Thyroid gland (tissue), 4 donors: Measurements from ENCODE around the gene DNAH11.

Experiments
- POLR2A ChIP-seq, 2 donors: fragments of 450-650 bp; IDR thresholded peaks; one replicate each; pipeline ENCODE4 v1.6.1; 2017; ENCODE audit warnings: antibody characterized with exemption in 2 of 2, mild to moderate bottlenecking in 2 of 2, moderate library complexity in 1 of 2
- TF ChIP-seq, protein P1 (sequence below), 6 experiments: fragments of 200-600 bp in 3 of 6; fragments of 450-650 bp in 3 of 6; sonication (generic) in 3 of 6; IDR thresholded peaks; one replicate each; pipeline ENCODE4 v1.5.1; 2016 to 2019; ENCODE audit warnings: antibody characterized with exemption in 6 of 6, mild to moderate bottlenecking in 2 of 6, inconsistent platforms in 1 of 6, moderate library complexity in 1 of 6

DNA sequence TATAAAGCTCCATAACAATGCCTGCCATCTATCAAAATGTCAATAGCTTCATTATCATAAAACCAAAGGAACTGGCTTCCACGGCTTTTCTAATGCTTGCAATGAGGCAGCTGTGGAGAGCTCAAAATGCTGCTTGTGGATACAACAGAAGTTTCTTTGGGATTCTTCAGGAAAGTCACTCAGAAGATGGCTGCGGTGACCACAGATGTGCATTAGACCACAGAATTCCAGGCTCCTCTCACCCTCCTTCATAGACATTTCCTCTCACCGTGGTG, 325.7 kb downstream of the DNAH11 start:
- TF ChIP-seq POLR2A (IDR thresholded peaks at IDR 0.05) = no peak
- TF ChIP-seq, protein P1, sequence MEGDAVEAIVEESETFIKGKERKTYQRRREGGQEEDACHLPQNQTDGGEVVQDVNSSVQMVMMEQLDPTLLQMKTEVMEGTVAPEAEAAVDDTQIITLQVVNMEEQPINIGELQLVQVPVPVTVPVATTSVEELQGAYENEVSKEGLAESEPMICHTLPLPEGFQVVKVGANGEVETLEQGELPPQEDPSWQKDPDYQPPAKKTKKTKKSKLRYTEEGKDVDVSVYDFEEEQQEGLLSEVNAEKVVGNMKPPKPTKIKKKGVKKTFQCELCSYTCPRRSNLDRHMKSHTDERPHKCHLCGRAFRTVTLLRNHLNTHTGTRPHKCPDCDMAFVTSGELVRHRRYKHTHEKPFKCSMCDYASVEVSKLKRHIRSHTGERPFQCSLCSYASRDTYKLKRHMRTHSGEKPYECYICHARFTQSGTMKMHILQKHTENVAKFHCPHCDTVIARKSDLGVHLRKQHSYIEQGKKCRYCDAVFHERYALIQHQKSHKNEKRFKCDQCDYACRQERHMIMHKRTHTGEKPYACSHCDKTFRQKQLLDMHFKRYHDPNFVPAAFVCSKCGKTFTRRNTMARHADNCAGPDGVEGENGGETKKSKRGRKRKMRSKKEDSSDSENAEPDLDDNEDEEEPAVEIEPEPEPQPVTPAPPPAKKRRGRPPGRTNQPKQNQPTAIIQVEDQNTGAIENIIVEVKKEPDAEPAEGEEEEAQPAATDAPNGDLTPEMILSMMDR (IDR thresholded peaks at IDR 0.05) = no peak
